RWPE2 (cell line): Measurements from ENCODE around the gene ITGA2B.
"Not testable (repeated sequence)": the region's sequence is repeated elsewhere in the genome, so short reads cannot be mapped to it uniquely, and the experiment has no call there.

Experiments
- ATAC-seq: fragments of 200-7000 bp; cut with Tn5 transposase; 3 replicates; pipeline ENCODE4 v1.9.1; 2021; ENCODE audit warnings: low read depth
- DNase-seq: peaks from one replicate; pipeline ENCODE4 v3.0.0-alpha.2; 2020; ENCODE audit warnings: low spot score
- H3K27ac ChIP-seq: fragments of 450-650 bp; 2 replicates; pipeline ENCODE4 v1.5.1; 2017; ENCODE audit warnings: mild to moderate bottlenecking; ENCODE audit not compliant: poor library complexity, severe bottlenecking
- H3K27me3 ChIP-seq: fragments of 250-450 bp; sonication (Bioruptor Pico); 2 replicates; pipeline ENCODE4 v1.5.1; 2021; ENCODE audit warnings: mild to moderate bottlenecking, moderate library complexity; ENCODE audit not compliant: insufficient read depth, poor library complexity, severe bottlenecking
- H3K36me3 ChIP-seq: fragments of 250-450 bp; sonication (Bioruptor Pico); 2 replicates; pipeline ENCODE4 v1.5.1; 2020; ENCODE audit warnings: low read depth, mild to moderate bottlenecking, moderate library complexity
- H3K4me1 ChIP-seq: fragments of 250-450 bp; sonication (Bioruptor Pico); 2 replicates; pipeline ENCODE4 v1.5.1; 2021; ENCODE audit warnings: mild to moderate bottlenecking, moderate library complexity; ENCODE audit not compliant: insufficient read depth, poor library complexity, severe bottlenecking
- H3K4me3 ChIP-seq: fragments of 250-450 bp; sonication (Bioruptor Pico); 2 replicates; pipeline ENCODE4 v1.5.1; 2021; ENCODE audit warnings: mild to moderate bottlenecking, moderate library complexity; ENCODE audit not compliant: severe bottlenecking
- H3K9me3 ChIP-seq: fragments of 250-450 bp; sonication (Bioruptor Pico); 2 replicates; pipeline ENCODE4 v1.5.1; 2021; ENCODE audit warnings: mild to moderate bottlenecking, moderate library complexity; ENCODE audit not compliant: severe bottlenecking
- CTCF ChIP-seq: fragments of 450-650 bp; IDR thresholded peaks from one replicate; pipeline ENCODE4 v1.5.1; 2017; ENCODE audit warnings: mild to moderate bottlenecking, moderate library complexity; ENCODE audit not compliant: poor library complexity, severe bottlenecking

The ITGA2B gene

GRCh38 chr17:44398692-44399691 is 9.5 kb upstream of the ITGA2B start:
- H3K9me3 ChIP-seq = no peaks in the 10 kb centered on the region
- DNase-seq (no peak), ATAC-seq (no peak)
- H3K27ac ChIP-seq = no peak overlapping the region
- peaks cover 40% of the 10 kb centered on the region for H3K36me3 ChIP-seq
- no peaks in the 10 kb centered on the region for H3K27me3 ChIP-seq
- no peak overlapping the region for H3K4me3 ChIP-seq
- no peaks in the 10 kb centered on the region for H3K4me1 ChIP-seq
- no peak for TF ChIP-seq CTCF

GRCh38 chr17:44397479-44398440 is 8.3 kb upstream of the ITGA2B start:
- no peaks in the 10 kb centered on the region for H3K4me1 ChIP-seq
- no peaks in the 10 kb centered on the region for H3K9me3 ChIP-seq
- H3K27ac ChIP-seq = no peak overlapping the region
- no peak for ATAC-seq
- peaks cover 40% of the 10 kb centered on the region for H3K36me3 ChIP-seq
- H3K4me3 ChIP-seq = no peak overlapping the region
- no peaks in the 10 kb centered on the region for H3K27me3 ChIP-seq
- DNase-seq = no peak
- TF ChIP-seq CTCF = no peak

GRCh38 chr17:44396946-44397345 is 7.5 kb upstream of the ITGA2B start:
- TF ChIP-seq CTCF = no peak
- Histone ChIP-seq H3K4me3 (no peak overlapping the region), H3K4me1 (no peaks in the 10 kb centered on the region), H3K9me3 (no peaks in the 10 kb centered on the region), H3K27ac (no peak overlapping the region), H3K36me3 (peaks cover 40% of the 10 kb centered on the region), H3K27me3 (no peaks in the 10 kb centered on the region)
- DNase-seq = no peak
- ATAC-seq = no peak

GRCh38 chr17:44394833-44395232 is 5.4 kb upstream of the ITGA2B start:
- no peak for ATAC-seq
- no peak for DNase-seq
- Histone ChIP-seq H3K9me3 (no peaks in the 10 kb centered on the region), H3K4me3 (no peak overlapping the region), H3K27ac (no peak overlapping the region), H3K27me3 (no peaks in the 10 kb centered on the region), H3K4me1 (no peaks in the 10 kb centered on the region), H3K36me3 (peaks cover 21% of the 10 kb centered on the region)
- no peak for TF ChIP-seq CTCF

GRCh38 chr17:44394112-44394511 is 4.7 kb upstream of the ITGA2B start:
- DNase-seq, H3K9me3 ChIP-seq, ATAC-seq, H3K4me3 ChIP-seq, H3K27ac ChIP-seq, H3K4me1 ChIP-seq, H3K27me3 ChIP-seq: not testable (repeated sequence)
- peaks cover 14% of the 10 kb centered on the region for H3K36me3 ChIP-seq
